ENCODE results near the gene TIMP2.
"Not testable (repeated sequence)": the region's sequence is repeated elsewhere in the genome, so short reads cannot be mapped to it uniquely, and the experiment has no call there.

TIMP2 gene

GRCh38 chr17:78924481-78925151 is 571 bp downstream of the TIMP2 start:
- Mint-ChIP-seq H3K4me1 (peaks cover 15% of the 10 kb centered on the region), H3K9me3 (no peaks in the 10 kb centered on the region), H3K4me3 (peak overlapping the region; percentile 60), H3K27ac (no peak overlapping the region), H3K36me3 (no peaks in the 10 kb centered on the region)
- DNase-seq (ENCODE audit: low spot score in 2 of 2) (no peak), ATAC-seq (peak; percentile 25)

GRCh38 chr17:78923660-78924453 is 1.3 kb downstream of the TIMP2 start:
- no peak overlapping the region for H3K27ac Mint-ChIP-seq

GRCh38 chr17:78922816-78923498 is 2.2 kb downstream of the TIMP2 start:
- no peaks in the 10 kb centered on the region for H3K36me3 Mint-ChIP-seq
- DNase-seq (ENCODE audit: low spot score in 2 of 2) (no peak), ATAC-seq (no peak)
- no peak overlapping the region for H3K27ac Mint-ChIP-seq
- peaks cover 15% of the 10 kb centered on the region for H3K4me1 Mint-ChIP-seq
- H3K4me3 Mint-ChIP-seq = peak overlapping the region; percentile 60
- no peaks in the 10 kb centered on the region for H3K9me3 Mint-ChIP-seq

More at GRCh38 chr17:78923660-78924453, 1.3 kb downstream of the TIMP2 start:
- Mint-ChIP-seq H3K36me3 (no peaks in the 10 kb centered on the region), H3K9me3 (no peaks in the 10 kb centered on the region), H3K4me3 (peak overlapping the region; percentile 60), H3K4me1 (peaks cover 15% of the 10 kb centered on the region)
- DNase-seq (ENCODE audit: low spot score in 2 of 2) (peak; percentile 17 to 66), ATAC-seq (peak; percentile 64)

- no peak overlapping the region for H3K27ac Mint-ChIP-seq
- no peak for DNase-seq (ENCODE audit: low spot score in 2 of 2)
- H3K9me3 Mint-ChIP-seq = no peaks in the 10 kb centered on the region
- peaks cover 15% of the 10 kb centered on the region for H3K4me1 Mint-ChIP-seq
- H3K4me3 Mint-ChIP-seq = no peak overlapping the region
- H3K36me3 Mint-ChIP-seq = no peaks in the 10 kb centered on the region
- ATAC-seq = no peak
These were observed 3.7 kb downstream of the TIMP2 start for GRCh38 chr17:78921437-78921971.

GRCh38 chr17:78920528-78920927 is 4.7 kb downstream of the TIMP2 start:
- no peaks in the 10 kb centered on the region for H3K36me3 Mint-ChIP-seq
- H3K9me3 Mint-ChIP-seq = no peaks in the 10 kb centered on the region
- peaks cover 15% of the 10 kb centered on the region for H3K4me1 Mint-ChIP-seq
- DNase-seq (ENCODE audit: low spot score in 2 of 2) = no peak
- ATAC-seq = no peak
- peak overlapping the region; percentile 41 for H3K27ac Mint-ChIP-seq
- no peak overlapping the region for H3K4me3 Mint-ChIP-seq

- Mint-ChIP-seq H3K27ac (no peak overlapping the region), H3K9me3 (no peaks in the 10 kb centered on the region), H3K4me3 (no peak overlapping the region), H3K4me1 (peaks cover 15% of the 10 kb centered on the region), H3K36me3 (no peaks in the 10 kb centered on the region)
- no peak for DNase-seq (ENCODE audit: low spot score in 2 of 2)
- no peak for ATAC-seq
These were observed 5.2 kb downstream of the TIMP2 start for GRCh38 chr17:78919861-78920450.

GRCh38 chr17:78918979-78919378 is 6.2 kb downstream of the TIMP2 start:
- no peak overlapping the region for H3K4me3 Mint-ChIP-seq
- peaks cover 14% of the 10 kb centered on the region for H3K4me1 Mint-ChIP-seq
- H3K36me3 Mint-ChIP-seq = no peaks in the 10 kb centered on the region
- ATAC-seq (no peak), DNase-seq (ENCODE audit: low spot score in 2 of 2) (no peak)
- no peak overlapping the region for H3K27ac Mint-ChIP-seq
- H3K9me3 Mint-ChIP-seq = no peaks in the 10 kb centered on the region

- Mint-ChIP-seq H3K27ac (peak overlapping the region; percentile 40), H3K9me3 (no peaks in the 10 kb centered on the region), H3K4me1 (peaks cover 1% of the 10 kb centered on the region), H3K36me3 (no peaks in the 10 kb centered on the region), H3K4me3 (no peak overlapping the region)
- ATAC-seq = no peak
- no peak for DNase-seq (ENCODE audit: low spot score in 2 of 2)
These were observed 7.5 kb downstream of the TIMP2 start for GRCh38 chr17:78917451-78918275.

- DNase-seq (ENCODE audit: low spot score in 2 of 2) = no peak
- Mint-ChIP-seq H3K4me3 (no peak overlapping the region), H3K4me1 (no peaks in the 10 kb centered on the region), H3K36me3 (no peaks in the 10 kb centered on the region), H3K9me3 (no peaks in the 10 kb centered on the region), H3K27ac (no peak overlapping the region)
- ATAC-seq = no peak
These were observed 9.1 kb downstream of the TIMP2 start for GRCh38 chr17:78915872-78916632.

- Mint-ChIP-seq H3K4me1 (no peaks in the 10 kb centered on the region), H3K27ac (no peak overlapping the region), H3K9me3 (no peaks in the 10 kb centered on the region), H3K36me3 (no peaks in the 10 kb centered on the region), H3K4me3 (no peak overlapping the region)
- ATAC-seq (no peak), DNase-seq (ENCODE audit: low spot score in 2 of 2) (no peak)
These were observed 12.1 kb downstream of the TIMP2 start for GRCh38 chr17:78913115-78913514.

GRCh38 chr17:78912082-78912481 is 13.1 kb downstream of the TIMP2 start:
- Mint-ChIP-seq H3K9me3 (no peaks in the 10 kb centered on the region), H3K36me3 (no peaks in the 10 kb centered on the region), H3K4me3 (no peak overlapping the region), H3K4me1 (no peaks in the 10 kb centered on the region), H3K27ac (no peak overlapping the region)
- no peak for DNase-seq (ENCODE audit: low spot score in 2 of 2)
- no peak for ATAC-seq

GRCh38 chr17:78911543-78911942 is 13.6 kb downstream of the TIMP2 start:
- H3K9me3 Mint-ChIP-seq, H3K4me1 Mint-ChIP-seq, H3K4me3 Mint-ChIP-seq: not testable (repeated sequence)

GRCh38 chr17:78910497-78911284 is 14.5 kb downstream of the TIMP2 start:
- Mint-ChIP-seq H3K36me3 (no peaks in the 10 kb centered on the region), H3K4me1 (no peaks in the 10 kb centered on the region)
- DNase-seq (ENCODE audit: low spot score in 2 of 2) = no peak

More at GRCh38 chr17:78911543-78911942, 13.6 kb downstream of the TIMP2 start:
- not testable (repeated sequence) for H3K27ac Mint-ChIP-seq; H3K36me3 Mint-ChIP-seq; DNase-seq (ENCODE audit: low spot score in 2 of 2); ATAC-seq

More at GRCh38 chr17:78910497-78911284, 14.5 kb downstream of the TIMP2 start:
- no peaks in the 10 kb centered on the region for H3K9me3 Mint-ChIP-seq
- no peak overlapping the region for H3K4me3 Mint-ChIP-seq
- H3K27ac Mint-ChIP-seq = no peak overlapping the region
- no peak for ATAC-seq
